ACC112 (cell line): ENCODE results near the gene RBM15.
A peak's percentile ranks its signal among the peaks of the same experiment; 100 is the strongest.

Experiments used
- H2AFZ ChIP-seq: fragments of 200-600 bp; sonication (generic); one replicate; pipeline ENCODE4 v1.6.0; 2017; ENCODE audit warnings: antibody characterized with exemption, low read length; ENCODE audit not compliant: unreplicated experiment
- H3K27ac ChIP-seq: fragments of 200-600 bp; sonication (generic); 2 replicates; pipeline ENCODE4 v1.5.1; 2014; ENCODE audit warnings: low read depth, mild to moderate bottlenecking, antibody characterized with exemption, low read length, moderate library complexity
- H3K27me3 ChIP-seq: fragments of 200-600 bp; sonication (generic); 2 replicates; pipeline ENCODE4 v1.6.1; 2014; ENCODE audit warnings: mild to moderate bottlenecking, antibody characterized with exemption, low read length, moderate library complexity, mixed read lengths; ENCODE audit not compliant: insufficient read depth
- H3K36me3 ChIP-seq: fragments of 200-600 bp; sonication (generic); 2 replicates; pipeline ENCODE4 v1.6.1; 2016; ENCODE audit warnings: mild to moderate bottlenecking, antibody characterized with exemption, low read length, moderate library complexity, mixed read lengths; ENCODE audit not compliant: insufficient read depth
- H3K4me1 ChIP-seq: fragments of 200-600 bp; sonication (generic); one replicate; pipeline ENCODE4 v1.6.1; 2016; ENCODE audit warnings: low read length, mixed read lengths; ENCODE audit not compliant: insufficient read depth, unreplicated experiment, control insufficient read depth
- H3K4me3 ChIP-seq: fragments of 200-600 bp; sonication (generic); 2 replicates; pipeline ENCODE4 v1.5.1; 2014; ENCODE audit warnings: mild to moderate bottlenecking, low read depth, low read length
- H3K79me2 ChIP-seq: fragments of 200-600 bp; sonication (generic); one replicate; pipeline ENCODE4 v1.6.0; 2016; ENCODE audit warnings: low read length; ENCODE audit not compliant: control insufficient read depth, unreplicated experiment, insufficient read depth

Gene RBM15

GRCh38 chr1:110355321-110355720 is 16.1 kb downstream of the RBM15 start:
- H3K27me3 ChIP-seq: no peaks in the 10 kb centered on the region
- H3K36me3 ChIP-seq: peaks cover 22% of the 10 kb centered on the region
- peaks cover 51% of the 10 kb centered on the region for H3K79me2 ChIP-seq
- H3K4me1 ChIP-seq: peaks cover 9% of the 10 kb centered on the region
- H3K27ac ChIP-seq: no peak overlapping the region
- H2AFZ ChIP-seq: no peak overlapping the region
- H3K4me3 ChIP-seq: no peak overlapping the region

DNA sequence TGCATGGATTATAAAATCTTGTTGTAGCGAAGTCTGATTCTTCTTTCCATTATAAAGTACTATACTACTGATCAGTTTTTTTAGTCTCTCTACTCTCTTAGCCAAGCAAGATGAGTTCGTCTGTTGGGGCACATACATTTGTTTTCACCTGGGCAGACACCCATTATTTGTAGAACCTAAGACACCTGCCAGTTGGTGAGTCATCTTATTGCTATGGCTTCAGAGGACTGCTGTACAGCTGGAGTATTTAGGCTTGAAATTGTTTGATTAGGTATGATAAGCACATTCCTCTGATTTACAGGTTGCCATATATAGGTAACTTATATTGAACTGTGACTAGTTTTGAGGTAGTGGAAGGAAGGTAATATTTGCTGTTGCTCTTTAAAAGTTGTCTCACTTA is 17.2 kb downstream of the RBM15 start:
- peaks cover 46% of the 10 kb centered on the region for H3K79me2 ChIP-seq
- H3K4me1 ChIP-seq: no peaks in the 10 kb centered on the region
- no peak overlapping the region for H3K27ac ChIP-seq
- no peak overlapping the region for H3K4me3 ChIP-seq
- H3K27me3 ChIP-seq: no peaks in the 10 kb centered on the region
- no peak overlapping the region for H2AFZ ChIP-seq
- H3K36me3 ChIP-seq: peaks cover 12% of the 10 kb centered on the region; the same call in 1 of the 2 replicates

DNA sequence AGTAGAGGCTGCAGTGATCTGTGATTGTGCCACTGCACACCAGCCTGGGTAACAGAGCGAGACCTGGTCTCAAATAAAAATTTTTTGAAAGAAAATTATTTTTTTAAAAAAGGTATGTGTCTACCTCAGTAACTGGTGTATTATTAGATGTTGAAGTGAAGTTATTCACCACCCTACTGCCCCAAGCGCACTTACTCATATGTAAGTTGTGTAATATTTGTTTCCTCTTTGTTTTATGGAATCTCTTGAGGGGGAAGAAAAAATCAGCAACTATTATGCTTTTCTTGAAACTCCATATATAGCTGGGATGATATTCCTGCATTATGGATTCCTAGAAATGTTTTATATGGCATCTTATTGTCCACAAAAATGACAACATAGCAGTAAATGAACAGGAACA is 21.3 kb downstream of the RBM15 start:
- Histone ChIP-seq H3K4me1 (no peaks in the 10 kb centered on the region), H3K4me3 (no peak overlapping the region), H2AFZ (no peak overlapping the region), H3K79me2 (peaks cover 28% of the 10 kb centered on the region), H3K27me3 (no peaks in the 10 kb centered on the region), H3K27ac (no peak overlapping the region), H3K36me3 (peaks cover 13% of the 10 kb centered on the region; the same call in 1 of the 2 replicates)

GRCh38 chr1:110361856-110362255 is 22.7 kb downstream of the RBM15 start:
- peaks cover 8% of the 10 kb centered on the region; the same call in 1 of the 2 replicates for H3K36me3 ChIP-seq
- peaks cover 18% of the 10 kb centered on the region for H3K79me2 ChIP-seq
- no peaks in the 10 kb centered on the region for H3K4me1 ChIP-seq
- H3K27me3 ChIP-seq: no peaks in the 10 kb centered on the region
- no peak overlapping the region for H3K4me3 ChIP-seq
- no peak overlapping the region for H2AFZ ChIP-seq
- H3K27ac ChIP-seq: no peak overlapping the region

DNA sequence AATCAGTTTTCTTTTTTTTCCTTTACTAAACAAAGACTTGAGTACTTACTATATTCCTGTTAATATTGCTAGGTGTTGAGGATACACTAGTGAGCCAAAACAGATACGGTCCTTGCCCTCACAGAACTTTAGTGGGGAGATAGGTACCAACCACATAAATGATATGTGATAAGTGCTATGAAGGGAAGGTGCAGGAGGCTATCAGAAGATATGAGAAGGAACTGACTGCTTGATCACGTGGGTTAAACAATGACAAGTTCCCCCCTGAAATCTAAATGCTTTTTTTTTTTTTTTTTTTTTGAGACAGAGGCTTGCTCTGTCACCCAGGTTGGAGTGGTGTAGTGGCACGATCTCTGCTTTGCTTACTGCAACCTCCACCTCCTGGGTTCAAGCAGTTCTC is 25.0 kb downstream of the RBM15 start:
- H3K79me2 ChIP-seq: peaks cover 18% of the 10 kb centered on the region
- H3K4me1 ChIP-seq: no peaks in the 10 kb centered on the region
- H3K27me3 ChIP-seq: no peaks in the 10 kb centered on the region
- H3K27ac ChIP-seq: no peak overlapping the region
- H2AFZ ChIP-seq: no peak overlapping the region
- peaks cover 4% of the 10 kb centered on the region; the same call in 1 of the 2 replicates for H3K36me3 ChIP-seq
- no peak overlapping the region for H3K4me3 ChIP-seq

- H3K36me3 ChIP-seq: peaks cover 16% of the 10 kb centered on the region; the same call in 1 of the 2 replicates
- peaks cover 16% of the 10 kb centered on the region for H3K4me1 ChIP-seq
- H3K27ac ChIP-seq: peak overlapping the region; percentile 45
- no peak overlapping the region for H3K4me3 ChIP-seq
- peaks cover 4% of the 10 kb centered on the region for H3K79me2 ChIP-seq
- no peaks in the 10 kb centered on the region for H3K27me3 ChIP-seq
- H2AFZ ChIP-seq: no peak overlapping the region
Measured at GRCh38 chr1:110370827-110371226, 31.6 kb downstream of the RBM15 start.

DNA sequence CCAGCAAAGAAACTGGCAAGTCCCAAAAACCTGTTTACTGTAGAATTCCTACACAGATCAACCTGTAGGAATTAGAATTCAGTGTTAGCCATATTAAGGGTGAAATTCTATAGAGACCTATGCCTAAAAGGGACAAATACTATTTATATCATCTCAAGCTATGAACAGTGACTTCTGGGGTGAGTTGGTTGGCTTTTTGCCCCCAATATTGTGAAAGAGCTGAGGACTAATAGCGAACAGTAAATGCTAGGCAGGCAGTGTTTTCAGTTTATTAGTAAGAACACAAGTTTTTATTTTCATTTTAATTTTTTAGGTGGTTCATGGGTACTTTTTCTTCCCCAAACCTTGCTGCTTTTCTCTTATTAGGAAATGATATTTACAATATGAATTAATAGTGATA is 36.3 kb downstream of the RBM15 start:
- Histone ChIP-seq H2AFZ (no peak overlapping the region), H3K27me3 (no peaks in the 10 kb centered on the region), H3K4me1 (peaks cover 20% of the 10 kb centered on the region), H3K4me3 (no peak overlapping the region), H3K27ac (no peak overlapping the region), H3K79me2 (peaks cover 4% of the 10 kb centered on the region), H3K36me3 (peaks cover 46% of the 10 kb centered on the region)

- Histone ChIP-seq H3K4me3 (no peak overlapping the region), H3K27me3 (no peaks in the 10 kb centered on the region), H3K27ac (peak overlapping the region; percentile 93), H3K36me3 (peaks cover 42% of the 10 kb centered on the region), H3K4me1 (peaks cover 41% of the 10 kb centered on the region), H3K79me2 (peaks cover 11% of the 10 kb centered on the region), H2AFZ (no peak overlapping the region)
Measured at GRCh38 chr1:110380672-110381283, 41.6 kb downstream of the RBM15 start.

DNA sequence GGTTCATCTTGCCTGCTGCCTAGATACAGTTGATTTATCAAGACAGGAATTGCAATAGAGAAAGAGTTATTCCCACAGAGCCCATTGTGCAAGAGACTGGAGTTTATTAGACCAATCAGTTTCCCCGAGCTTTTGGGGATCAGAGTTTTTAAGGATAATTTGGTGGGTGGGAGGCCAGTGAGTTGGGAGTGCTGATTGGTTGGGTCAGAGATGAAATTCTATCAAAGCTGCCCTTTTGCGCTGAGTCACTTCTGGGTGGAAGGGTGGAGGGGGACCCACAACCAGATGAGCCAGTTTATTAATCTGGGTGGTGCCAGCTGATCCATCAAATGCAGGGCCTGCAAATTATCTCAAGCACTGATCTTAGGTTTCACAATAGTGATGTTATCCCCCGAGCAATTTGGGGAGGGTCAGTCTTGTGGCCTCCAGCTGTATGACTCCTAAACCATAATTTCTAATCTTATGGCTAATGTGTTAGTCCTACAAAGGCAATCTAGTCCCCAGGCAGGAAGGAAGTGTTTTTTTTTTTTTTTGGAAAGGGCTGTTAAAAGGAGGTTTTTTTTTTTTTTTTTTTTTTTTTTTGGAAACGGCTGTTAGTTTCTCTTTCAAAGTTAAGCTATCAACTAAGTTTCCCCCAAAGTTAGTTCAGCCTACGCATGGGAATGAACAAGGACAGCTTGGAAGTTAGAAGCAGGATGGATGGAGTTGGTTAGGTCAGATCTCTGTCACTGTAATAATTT is 44.2 kb downstream of the RBM15 start:
- Histone ChIP-seq H3K4me3 (peak overlapping the region; percentile 59), H3K79me2 (peaks cover 13% of the 10 kb centered on the region), H3K27ac (peak overlapping the region; percentile 93), H3K27me3 (no peaks in the 10 kb centered on the region), H3K4me1 (peaks cover 41% of the 10 kb centered on the region), H3K36me3 (peaks cover 22% of the 10 kb centered on the region), H2AFZ (peak overlapping the region; percentile 15)

DNA sequence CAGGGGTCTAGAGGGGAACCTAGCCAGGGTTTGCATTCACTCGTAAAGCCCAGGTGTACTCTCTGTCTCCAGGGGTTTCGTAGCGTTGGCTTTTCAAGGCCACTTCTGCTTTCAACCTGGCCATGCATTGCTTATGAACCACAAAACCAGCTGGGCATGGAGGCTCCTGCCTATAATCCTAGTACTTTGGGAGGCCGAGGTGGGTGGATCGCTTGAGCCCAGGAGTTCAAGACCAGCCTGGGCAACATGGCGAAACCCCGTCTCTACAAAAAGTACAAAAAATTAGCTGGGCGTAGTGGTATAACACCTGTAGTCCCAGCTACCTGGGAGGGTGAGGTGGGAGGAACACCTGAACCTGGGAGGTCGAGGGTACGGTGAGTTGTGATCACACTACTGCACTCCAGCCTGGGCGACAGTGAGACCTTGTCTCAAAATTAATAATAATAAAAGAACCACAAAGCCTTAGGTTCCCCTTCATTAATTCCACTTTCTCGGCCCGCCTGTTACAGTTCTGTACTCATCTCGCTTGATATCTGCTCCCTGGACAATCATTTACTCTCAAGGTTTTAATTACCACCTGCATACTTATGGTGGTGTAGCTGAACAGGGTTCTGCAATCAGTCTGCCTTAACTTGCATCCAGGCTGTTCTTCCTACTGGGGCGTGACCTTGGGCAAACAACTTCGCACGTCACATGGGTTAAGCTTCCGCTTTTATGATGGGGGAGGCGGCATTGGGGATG is 45.6 kb downstream of the RBM15 start:
- Histone ChIP-seq H3K27me3 (no peaks in the 10 kb centered on the region), H3K4me3 (no peak overlapping the region), H3K36me3 (0 out of 2 replicates have a peak, but pooled peaks cover 12% of the 10 kb centered on the region), H3K27ac (peak overlapping the region; percentile 93), H3K4me1 (peaks cover 51% of the 10 kb centered on the region), H2AFZ (no peak overlapping the region), H3K79me2 (peaks cover 26% of the 10 kb centered on the region)
